OCI-LY1 (cell line): ENCODE measurements around the gene GNAO1.
"Not testable (repeated sequence)": the region's sequence is repeated elsewhere in the genome, so short reads cannot be mapped to it uniquely, and the experiment has no call there.

ENCODE experiments used
- H2AFZ ChIP-seq: fragments of 200-600 bp; sonication (generic), shearing (Covaris generic); 2 replicates; pipeline ENCODE4 v1.6.0; 2014; ENCODE audit warnings: antibody characterized with exemption, mild to moderate bottlenecking, low read length
- H3F3A ChIP-seq: fragments of 200-600 bp; sonication (generic), shearing (Covaris generic); 2 replicates; pipeline ENCODE4 v1.6.0; 2014; ENCODE audit warnings: mild to moderate bottlenecking, antibody characterized with exemption, low read length, moderate library complexity; ENCODE audit not compliant: insufficient read depth
- H3K27ac ChIP-seq: fragments of 200-600 bp; sonication (generic); 2 replicates; pipeline ENCODE4 v1.5.1; 2014; ENCODE audit warnings: low read length, mixed run types, mild to moderate bottlenecking, low read depth; ENCODE audit not compliant: poor library complexity, severe bottlenecking
- H3K27me3 ChIP-seq: fragments of 200-600 bp; sonication (generic); 2 replicates; pipeline ENCODE4 v1.6.0; 2014; ENCODE audit warnings: antibody characterized with exemption, mild to moderate bottlenecking, low read length, moderate library complexity; ENCODE audit not compliant: insufficient read depth
- H3K36me3 ChIP-seq: fragments of 200-600 bp; sonication (generic); 2 replicates; pipeline ENCODE4 v1.6.1; 2014; ENCODE audit warnings: mild to moderate bottlenecking, antibody characterized with exemption, low read length, moderate library complexity, mixed read lengths; ENCODE audit not compliant: insufficient read depth
- H3K4me1 ChIP-seq: fragments of 200-600 bp; sonication (generic); 2 replicates; pipeline ENCODE4 v1.5.1; 2014; ENCODE audit warnings: mild to moderate bottlenecking, low read length, moderate library complexity; ENCODE audit not compliant: insufficient read depth, severe bottlenecking
- H3K4me2 ChIP-seq: fragments of 200-600 bp; sonication (generic), shearing (Covaris generic); 2 replicates; pipeline ENCODE4 v1.6.1; 2014; ENCODE audit warnings: low read length
- H3K4me3 ChIP-seq: fragments of 200-600 bp; sonication (generic); 2 replicates; pipeline ENCODE4 v1.5.1; 2014; ENCODE audit warnings: low read length, low read depth, mild to moderate bottlenecking, mixed read lengths; ENCODE audit not compliant: poor library complexity, severe bottlenecking
- H3K79me2 ChIP-seq: fragments of 200-600 bp; shearing (Covaris generic); 2 replicates; pipeline ENCODE4 v1.6.1; 2016; ENCODE audit warnings: mixed run types, low read length, mixed read lengths; ENCODE audit not compliant: insufficient read depth
- H3K9ac ChIP-seq: fragments of 200-600 bp; sonication (generic), shearing (Covaris generic); 2 replicates; pipeline ENCODE4 v1.6.1; 2014; ENCODE audit warnings: mild to moderate bottlenecking, low read length, mixed read lengths
- H3K9me2 ChIP-seq: fragments of 200-600 bp; sonication (generic), shearing (Covaris generic); 2 replicates; pipeline ENCODE4 v1.6.1; 2014; ENCODE audit warnings: low read depth, mild to moderate bottlenecking, low read length, mixed read lengths
- H3K9me3 ChIP-seq: fragments of 200-600 bp; shearing (Covaris generic); 2 replicates; pipeline ENCODE4 v1.6.1; 2014; ENCODE audit warnings: low read length, mixed read lengths
- H4K20me1 ChIP-seq: fragments of 200-600 bp; sonication (generic), shearing (Covaris generic); 2 replicates; pipeline ENCODE4 v1.6.0; 2016; ENCODE audit warnings: mild to moderate bottlenecking, low read length; ENCODE audit not compliant: insufficient read depth
- CTCF ChIP-seq: fragments of 200-600 bp; sonication (generic), shearing (Covaris generic); IDR thresholded peaks from 2 replicates; pipeline ENCODE4 v1.5.1; 2017; ENCODE audit warnings: mild to moderate bottlenecking, antibody characterized with exemption, low read length, moderate library complexity, mixed read lengths
- EZH2 ChIP-seq: fragments of 200-600 bp; sonication (generic), shearing (Covaris generic); IDR thresholded peaks from 2 replicates; pipeline ENCODE4 v1.8.0; 2017; ENCODE audit warnings: borderline replicate concordance, mixed run types, mild to moderate bottlenecking, antibody characterized with exemption, low read length, moderate library complexity, mixed read lengths

GNAO1 gene

GRCh38 chr16:56372013-56372634 is 180.8 kb downstream of the GNAO1 start:
- Histone ChIP-seq H3K27ac (no peak overlapping the region), H2AFZ (no peak overlapping the region), H3K4me3 (no peak overlapping the region), H3K27me3 (no peaks in the 10 kb centered on the region), H4K20me1 (no peaks in the 10 kb centered on the region), H3F3A (no peaks in the 10 kb centered on the region), H3K4me1 (no peaks in the 10 kb centered on the region), H3K9me2 (no peaks in the 10 kb centered on the region), H3K9me3 (no peaks in the 10 kb centered on the region), H3K79me2 (peaks cover 5% of the 10 kb centered on the region; the same call in 1 of the 2 replicates), H3K9ac (no peak overlapping the region), H3K4me2 (no peak overlapping the region), H3K36me3 (peaks cover 47% of the 10 kb centered on the region)
- TF ChIP-seq CTCF (no peak), EZH2 (no peak)

GRCh38 chr16:56373003-56373402 is 181.7 kb downstream of the GNAO1 start:
- H3K79me2 ChIP-seq = peaks cover 5% of the 10 kb centered on the region; the same call in 1 of the 2 replicates
- no peaks in the 10 kb centered on the region for H3K9me3 ChIP-seq
- H3K27ac ChIP-seq = no peak overlapping the region
- no peak overlapping the region for H3K9ac ChIP-seq
- no peaks in the 10 kb centered on the region for H3K9me2 ChIP-seq
- no peak overlapping the region for H3K4me2 ChIP-seq
- H3F3A ChIP-seq = no peaks in the 10 kb centered on the region
- no peaks in the 10 kb centered on the region for H3K27me3 ChIP-seq
- no peaks in the 10 kb centered on the region for H3K4me1 ChIP-seq
- peaks cover 44% of the 10 kb centered on the region for H3K36me3 ChIP-seq
- H3K4me3 ChIP-seq = no peak overlapping the region
- no peak overlapping the region for H2AFZ ChIP-seq
- TF ChIP-seq EZH2 = no peak
- TF ChIP-seq CTCF = no peak
- no peaks in the 10 kb centered on the region for H4K20me1 ChIP-seq

GRCh38 chr16:56375792-56376191 is 184.5 kb downstream of the GNAO1 start:
- not testable (repeated sequence) for H3K27me3 ChIP-seq, H3K79me2 ChIP-seq, H4K20me1 ChIP-seq, H3K4me1 ChIP-seq, H3K9ac ChIP-seq, H3K4me3 ChIP-seq, H3K4me2 ChIP-seq, H3K9me3 ChIP-seq, H2AFZ ChIP-seq, H3K9me2 ChIP-seq, H3F3A ChIP-seq, H3K27ac ChIP-seq
- peaks cover 53% of the 10 kb centered on the region for H3K36me3 ChIP-seq

- not testable (repeated sequence) for H3F3A ChIP-seq, H3K9ac ChIP-seq, H2AFZ ChIP-seq, H3K4me3 ChIP-seq, H3K79me2 ChIP-seq, H4K20me1 ChIP-seq, H3K9me2 ChIP-seq, H3K4me1 ChIP-seq, H3K4me2 ChIP-seq, H3K27ac ChIP-seq, H3K27me3 ChIP-seq, H3K9me3 ChIP-seq
- peaks cover 77% of the 10 kb centered on the region for H3K36me3 ChIP-seq
Measured at GRCh38 chr16:56379044-56379443, 187.8 kb downstream of the GNAO1 start.

- H3K79me2 ChIP-seq, H3F3A ChIP-seq, H4K20me1 ChIP-seq, H3K4me2 ChIP-seq, H3K4me3 ChIP-seq, H3K9ac ChIP-seq, H2AFZ ChIP-seq, H3K9me3 ChIP-seq, H3K4me1 ChIP-seq, H3K9me2 ChIP-seq, H3K27ac ChIP-seq, H3K27me3 ChIP-seq: not testable (repeated sequence)
- H3K36me3 ChIP-seq = peaks cover 83% of the 10 kb centered on the region
Measured at GRCh38 chr16:56380778-56381485, 189.6 kb downstream of the GNAO1 start.
